ENCODE results near the gene KCNE3.

Gene KCNE3

GRCh38 chr11:74471037-74471436 is 3.7 kb upstream of the KCNE3 start:
- DNase-seq, result no peak

DNA sequence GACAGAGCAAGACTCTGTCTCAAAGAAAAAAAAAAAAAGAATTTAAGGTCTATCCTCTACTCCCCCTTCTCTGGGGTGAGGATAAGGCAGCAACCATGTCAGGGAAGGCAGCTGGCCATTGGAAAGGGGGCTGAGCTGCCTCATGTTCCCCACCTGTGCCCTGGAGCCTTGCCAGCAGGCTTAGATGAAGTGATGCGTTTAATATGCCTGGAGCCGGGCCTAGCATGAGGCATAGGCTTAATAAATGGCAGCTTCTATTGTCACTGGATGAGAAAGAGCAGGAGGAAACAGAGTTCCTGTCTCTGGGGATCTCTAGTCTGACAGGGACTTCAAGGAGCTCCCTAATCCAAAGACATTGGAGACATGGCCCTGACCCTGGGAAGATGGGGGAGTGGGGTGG is 3.2 kb upstream of the KCNE3 start:
- no peak for DNase-seq

- DNase-seq, result no peak
Observed at GRCh38 chr11:74468936-74469335, 1.6 kb upstream of the KCNE3 start.

DNA sequence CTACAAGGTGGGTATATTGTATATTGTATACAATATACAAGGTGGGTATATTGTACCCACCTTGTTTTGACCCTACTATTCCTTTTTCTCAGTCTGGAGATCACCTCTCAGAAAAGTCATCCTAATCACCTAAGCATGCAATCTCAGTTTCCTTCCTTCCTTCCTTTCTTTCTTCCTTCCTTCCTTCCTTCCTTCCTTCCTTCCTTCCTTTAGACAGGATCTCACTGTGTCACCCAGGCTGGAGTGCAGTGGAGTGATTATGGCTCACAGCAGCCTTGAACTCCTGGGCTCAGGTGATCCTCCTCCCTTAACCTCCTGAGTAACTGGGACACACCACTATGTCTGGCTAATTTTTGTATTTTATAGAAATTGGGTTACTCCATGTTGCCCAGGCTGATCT is 1.2 kb upstream of the KCNE3 start:
- no peak for DNase-seq

GRCh38 chr11:74468058-74468457 is 709 bp upstream of the KCNE3 start:
- no peak for DNase-seq

- DNase-seq, result no peak
Observed at GRCh38 chr11:74465291-74465708, 2.0 kb downstream of the KCNE3 start.

GRCh38 chr11:74464746-74465145 is 2.6 kb downstream of the KCNE3 start:
- DNase-seq, result no peak

- no peak for DNase-seq
Observed at GRCh38 chr11:74463216-74463615, 4.1 kb downstream of the KCNE3 start.

- no peak for DNase-seq
Observed at GRCh38 chr11:74462631-74463030, 4.7 kb downstream of the KCNE3 start.

DNA sequence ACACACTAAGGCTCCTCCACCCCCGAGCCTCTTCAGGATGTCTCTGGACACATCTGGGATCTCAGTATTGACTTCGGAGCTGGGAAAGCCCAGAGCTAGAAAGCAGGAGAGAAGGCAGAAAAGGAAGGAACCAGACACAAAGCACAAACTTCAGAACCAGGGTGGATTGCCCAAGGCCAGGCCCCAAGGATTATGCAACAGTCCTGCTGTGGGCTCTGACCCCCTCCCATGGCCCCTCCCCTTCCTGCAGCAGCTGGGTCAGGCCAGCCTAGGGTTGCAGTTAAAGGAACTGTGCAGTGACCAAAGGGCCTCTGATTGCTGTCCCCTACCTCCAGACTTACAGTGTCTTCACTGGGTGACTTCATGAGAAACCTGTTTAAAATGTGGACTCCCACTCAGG is 5.3 kb downstream of the KCNE3 start:
- no peak for DNase-seq

DNA sequence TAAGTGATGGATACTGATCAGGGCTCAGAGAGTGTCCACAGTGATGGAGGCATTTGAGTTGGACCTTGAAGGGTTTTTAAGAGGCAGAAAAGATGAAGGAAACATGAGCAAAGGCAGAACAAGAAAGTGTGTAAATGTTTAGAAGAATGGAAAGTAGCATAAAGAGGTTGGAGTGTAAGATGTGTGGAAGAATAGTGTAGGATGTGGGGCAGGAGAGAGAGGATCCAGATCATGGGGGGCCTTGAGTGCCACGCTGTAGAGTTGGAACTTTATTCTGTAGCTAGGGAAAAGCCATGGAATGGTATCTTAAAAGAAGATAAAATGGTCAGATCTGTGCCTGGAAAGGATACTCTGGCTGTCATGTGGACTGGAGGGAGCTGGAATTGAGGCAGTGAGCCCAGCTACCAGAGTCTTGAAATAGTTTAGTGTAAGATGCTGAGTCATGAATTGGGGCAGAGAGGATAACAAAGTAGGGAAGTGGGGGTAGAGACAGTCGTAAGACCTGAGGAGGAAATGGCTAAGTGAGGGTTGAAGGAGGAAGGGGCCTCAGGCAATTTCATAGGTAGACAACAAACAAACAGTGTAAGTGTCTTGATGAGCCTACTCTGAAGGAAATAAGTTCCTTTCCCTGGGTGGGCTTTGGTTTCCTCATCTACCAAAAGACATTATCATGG is 6.7 kb downstream of the KCNE3 start:
- DNase-seq, result no peak

- DNase-seq, result no peak
Observed at GRCh38 chr11:74460065-74460464, 7.3 kb downstream of the KCNE3 start.

DNA sequence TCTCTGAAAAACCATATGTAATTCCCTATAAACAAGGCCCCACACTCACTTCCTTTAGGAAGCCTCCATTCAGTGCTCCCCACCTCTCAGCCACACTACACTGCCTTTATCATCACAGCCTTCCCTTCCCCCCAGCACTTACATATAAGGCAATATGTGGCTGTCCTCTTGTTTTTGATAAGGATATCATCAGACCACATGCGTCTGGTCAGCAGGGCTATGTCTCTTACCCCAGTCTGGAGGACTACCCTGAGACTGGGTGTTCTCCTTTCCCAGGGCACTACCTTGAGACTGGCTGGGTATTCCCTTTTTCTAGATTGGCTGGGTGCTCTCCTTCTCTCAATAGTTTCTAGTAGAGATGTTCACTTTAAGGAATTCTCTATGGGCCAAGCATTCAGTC is 7.8 kb downstream of the KCNE3 start:
- DNase-seq, result no peak

DNA sequence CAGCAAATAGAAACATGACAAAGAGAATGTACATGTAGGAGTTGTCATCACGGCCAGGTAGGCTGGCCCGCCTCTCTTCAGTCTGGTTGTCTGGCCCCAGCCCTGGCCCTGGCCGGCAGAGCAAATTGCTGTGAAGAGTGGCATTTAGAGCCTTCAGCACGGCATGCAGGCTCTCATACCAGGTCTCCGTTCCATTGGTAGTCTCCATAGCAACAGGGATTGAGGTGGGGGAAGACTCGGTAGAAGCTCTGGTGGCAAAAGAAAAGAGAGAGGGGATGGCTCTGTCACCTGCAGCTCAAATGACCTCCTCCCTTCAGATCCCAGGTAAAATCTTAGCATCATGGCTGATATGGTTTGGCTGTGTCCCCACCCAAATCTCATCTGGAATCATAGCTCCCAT is 10.0 kb downstream of the KCNE3 start:
- DNase-seq, result no peak

- DNase-seq, result no peak
Observed at GRCh38 chr11:74453373-74453975, 13.9 kb downstream of the KCNE3 start.

DNA sequence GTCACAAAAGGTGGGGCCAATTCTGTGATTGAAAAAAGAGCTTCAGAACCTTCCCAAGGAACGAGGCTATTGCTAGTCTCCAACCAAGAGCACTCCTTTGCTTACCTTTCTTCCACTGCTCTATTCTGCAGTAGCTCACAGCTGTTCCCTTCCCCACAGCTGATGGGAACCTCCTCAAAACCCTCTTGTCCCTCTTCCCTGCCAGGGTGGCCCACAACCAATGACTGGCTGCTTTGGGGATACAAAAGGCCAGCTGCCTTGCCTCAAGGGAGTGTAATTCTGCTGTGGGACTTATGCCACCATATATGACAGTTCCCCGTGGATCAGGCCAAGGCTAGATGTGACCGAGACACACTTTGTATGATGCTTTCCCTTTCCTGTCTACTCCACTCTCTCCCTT is 15.0 kb downstream of the KCNE3 start:
- no peak for DNase-seq

DNA sequence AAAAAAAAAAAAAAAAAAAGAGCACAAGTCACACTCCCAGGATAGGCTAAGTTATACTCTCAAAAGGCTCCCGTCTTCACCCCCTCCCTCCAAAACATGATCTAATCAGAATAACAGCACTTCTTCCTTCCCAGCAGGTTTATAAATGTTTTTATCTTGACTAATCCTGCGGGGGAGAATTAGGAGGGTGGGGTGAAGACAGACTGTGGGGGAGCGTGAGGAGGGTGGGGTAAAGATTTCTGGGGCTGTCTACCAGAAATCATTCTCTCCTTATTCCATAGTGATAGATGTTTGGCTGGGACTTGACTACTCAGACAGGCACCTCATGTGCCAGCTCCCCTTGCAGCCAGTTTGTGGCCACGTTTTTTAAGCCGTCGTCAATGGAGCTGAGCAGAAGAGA is 17.0 kb downstream of the KCNE3 start:
- DNase-seq, result no peak

DNA sequence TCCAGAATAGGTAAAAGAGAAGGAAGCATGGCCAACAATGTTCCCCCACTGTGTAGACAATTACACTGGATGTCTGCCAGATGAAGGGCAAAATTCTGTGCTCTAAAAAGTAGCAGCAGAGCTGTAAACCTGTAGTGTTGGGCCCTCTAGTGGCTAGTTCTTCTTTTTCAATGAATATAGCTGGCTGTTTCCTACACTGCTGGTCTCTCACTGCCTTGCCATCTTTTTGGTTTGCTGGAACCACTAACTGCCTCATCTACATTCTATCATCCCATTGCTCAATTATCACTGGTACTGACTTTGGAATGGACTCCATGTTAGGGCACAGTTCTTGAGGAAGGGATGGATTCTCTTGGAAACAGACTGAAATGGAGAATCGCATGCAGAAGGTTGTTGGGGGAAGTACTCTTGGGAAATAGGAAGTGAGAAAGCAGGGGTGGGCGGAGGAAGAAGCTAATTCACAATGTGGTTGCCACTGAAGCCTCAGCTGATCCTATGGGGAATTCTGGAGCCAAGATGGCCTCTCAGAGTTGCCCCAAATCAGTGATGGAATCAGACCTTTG is 17.9 kb downstream of the KCNE3 start:
- DNase-seq, result peak; percentile 2 to 42

DNA sequence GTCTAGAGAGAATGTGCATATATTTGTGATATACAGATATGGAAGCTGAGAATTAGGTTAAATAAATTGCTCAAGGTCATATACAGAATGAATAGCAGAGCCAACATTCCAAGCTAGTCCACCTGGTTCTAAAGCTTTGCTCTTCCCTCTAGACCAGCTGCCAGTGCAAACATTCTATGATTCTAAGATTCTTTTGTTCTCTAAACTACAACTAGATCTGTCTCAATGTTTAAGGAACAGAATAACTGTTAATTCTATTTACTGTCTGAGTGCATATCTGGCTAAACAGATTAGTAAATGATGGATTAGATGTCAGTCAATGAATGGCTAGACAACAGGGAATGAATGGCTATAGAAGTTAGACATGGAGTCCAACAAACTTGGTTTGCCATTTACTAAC is 19.6 kb downstream of the KCNE3 start:
- DNase-seq, result no peak

GRCh38 chr11:74446532-74446938 is 20.8 kb downstream of the KCNE3 start:
- no peak for DNase-seq

DNA sequence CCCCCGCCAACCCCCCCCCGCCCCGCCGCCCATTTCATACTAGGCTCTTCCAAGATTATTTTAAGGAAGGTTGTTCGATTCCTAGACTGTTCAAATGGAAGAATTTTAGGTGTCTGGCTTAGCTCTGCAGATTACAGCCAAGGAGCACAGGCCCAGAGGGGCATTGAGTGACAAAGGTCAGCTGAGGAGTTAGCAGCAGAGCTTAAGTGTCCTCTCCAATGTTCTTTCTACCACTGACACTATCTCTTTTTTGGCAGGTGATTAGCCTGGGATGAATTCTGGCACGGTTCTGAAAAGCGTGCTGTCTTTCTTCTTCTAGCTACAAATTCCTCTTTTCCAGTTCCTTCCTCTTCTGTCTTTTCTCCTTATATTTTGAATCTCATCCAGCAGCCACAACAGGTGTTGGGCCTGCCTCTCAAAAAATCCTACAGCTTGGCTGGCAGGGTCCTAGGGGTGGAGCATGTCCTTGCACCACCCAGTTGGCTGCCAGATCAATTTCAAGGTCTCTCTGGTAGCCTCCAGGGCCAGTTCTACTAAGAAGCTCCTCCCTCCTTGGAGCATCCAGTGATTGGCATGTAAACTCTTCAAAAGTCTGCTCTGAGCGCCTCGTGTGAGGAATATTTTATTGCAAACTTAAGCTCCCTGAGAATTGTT is 23.0 kb downstream of the KCNE3 start:
- DNase-seq, result no peak

DNA sequence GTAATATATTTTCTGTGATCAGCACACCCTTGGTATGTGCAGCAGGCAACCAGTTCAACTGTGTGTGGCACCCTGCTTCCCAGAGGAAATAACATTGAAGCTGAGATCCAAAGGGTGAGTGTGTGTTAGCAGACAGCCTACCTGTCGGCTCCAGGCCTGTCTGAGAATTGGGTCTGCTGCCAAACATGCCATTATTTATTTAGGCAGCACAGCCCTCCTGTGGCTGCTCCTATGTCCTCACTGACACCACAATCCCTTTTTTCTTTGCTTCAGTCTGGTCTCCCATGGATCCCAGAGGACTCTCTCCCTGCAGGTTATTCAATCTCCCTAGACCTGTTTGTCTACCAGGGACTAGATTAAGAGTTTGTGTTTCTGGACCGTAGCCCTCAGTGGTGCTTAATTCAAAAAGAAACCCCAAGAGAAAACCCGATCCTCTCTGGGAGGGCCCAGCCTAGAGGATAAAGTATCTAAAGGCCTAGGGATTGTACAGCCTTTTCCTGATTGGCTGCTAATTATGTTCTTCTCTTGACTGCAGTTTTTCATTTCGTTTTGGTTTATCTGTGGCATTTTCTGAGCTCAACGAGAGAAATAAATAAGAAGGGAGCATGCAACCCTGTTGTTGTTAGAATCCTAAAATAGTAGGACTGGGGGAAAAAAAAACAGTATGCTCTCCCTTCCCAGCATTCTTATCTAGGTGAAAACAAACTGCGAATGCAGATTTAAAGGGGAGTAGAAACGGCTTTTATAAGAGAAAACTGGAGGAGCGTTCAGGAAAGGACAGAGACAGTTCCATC is 24.1 kb downstream of the KCNE3 start:
- peak in 1 of 2 experiments; percentile 30 for DNase-seq

DNA sequence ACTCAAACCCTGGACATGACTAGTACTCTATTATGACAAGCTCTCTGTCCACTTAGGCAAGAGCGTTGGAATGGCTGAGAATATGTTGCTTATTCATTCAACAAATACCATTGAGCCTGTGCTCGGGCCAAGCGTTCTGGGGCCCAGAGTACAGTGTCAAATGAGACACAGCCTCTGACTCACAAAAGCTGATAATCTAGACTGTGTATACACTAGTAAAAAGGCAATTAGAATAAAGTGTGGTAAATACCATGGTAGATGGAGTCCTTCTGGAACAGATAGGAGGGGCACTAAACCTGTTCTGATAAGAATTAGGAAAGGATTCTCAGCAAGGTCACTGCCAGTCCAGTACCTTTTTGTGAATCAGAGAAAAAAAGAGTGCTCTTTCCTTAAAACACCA is 24.7 kb downstream of the KCNE3 start:
- no peak for DNase-seq
